Measurements from ENCODE around the gene ZNF189. TPM values are rescaled to one million over a fixed set of nuclear protein-coding genes. Genes with fewer than 3 reads are reported as not detected.
A peak's percentile ranks its signal among the peaks of the same experiment; 100 is the strongest.

The ZNF189 gene
- total and polyA plus RNA-seq, 11 donors, result 10.0 to 34.6 (median 19.3) TPM

- Histone ChIP-seq H3K9me3 (no peaks in the 10 kb centered on the region), H3K36me3 (no peaks in the 10 kb centered on the region), H3K27ac (no peak overlapping the region), H3K27me3 (no peaks in the 10 kb centered on the region), H3K4me3 (no peak overlapping the region), H3K4me1 (peaks cover 0 to 2% (median 0%) of the 10 kb centered on the region in 12 donors)
- TF ChIP-seq POLR2A (IDR thresholded peaks at IDR 0.05) (no peak), CTCF (IDR thresholded peaks at IDR 0.05) (peak in 3 of 12 donors; percentile 5 to 19 (median 12))
- ATAC-seq (no peak), DNase-seq (no peak)
- 21 to 33% (median 29%) methylated on average over 3 of the region's 3 CpGs for WGBS, 4 donors
- intact Hi-C loops (cut with DNase I), result no loop called here
Observed at GRCh38 chr9:101457003-101457402, 58.4 kb downstream of the ZNF189 start.

- DNase-seq (no peak), ATAC-seq (peak; percentile 47 to 85 (median 84))
- TF ChIP-seq CTCF (IDR thresholded peaks at IDR 0.05), result peak; percentile 53 to 79 (median 70)
- TF ChIP-seq POLR2A (IDR thresholded peaks at IDR 0.05), result no peak
- no peaks in the 10 kb centered on the region for H3K36me3 ChIP-seq
- no peaks in the 10 kb centered on the region for H3K9me3 ChIP-seq
- H3K4me3 ChIP-seq, result no peak overlapping the region
- 38 to 46% (median 41%) methylated on average over 9 of the region's 9 CpGs for WGBS, 4 donors
- peaks cover 0 to 2% (median 0%) of the 10 kb centered on the region in 12 donors for H3K4me1 ChIP-seq
- no peaks in the 10 kb centered on the region for H3K27me3 ChIP-seq
- intact Hi-C loops (cut with DNase I), result loop anchor here (1.0 to 2.0 kb wide), 3 partner anchors 68 to 72 kb away; no protein-coding TSS in a partner anchor
- H3K27ac ChIP-seq, result no peak overlapping the region
Observed at GRCh38 chr9:101458963-101459631, 60.4 kb downstream of the ZNF189 start.

Other genes starting within 250 kb of the ZNF189 start
- gene BAAT, start 13.8 kb upstream of the ZNF189 start, total RNA-seq, result under 1 TPM in 3 of 9 donors, not detected in 6; 0.17 to 0.32 (median 0.19) TPM
- gene BAAT, start 13.8 kb upstream of the ZNF189 start, polyA plus RNA-seq, result under 1 TPM; 0.03 to 0.08 TPM
- gene MRPL50, start 233 bp upstream of the ZNF189 start, total RNA-seq, result 10 to 100 TPM; 12.3 to 18.3 (median 15.6) TPM
- 10 to 100 TPM; 14.1 to 15.2 TPM for gene MRPL50, start 233 bp upstream of the ZNF189 start, polyA plus RNA-seq
- 1 to 10 TPM in 1 of 9 donors, under 1 TPM in 5, not detected in 3; 0.36 to 1.8 (median 0.52) TPM for gene ALDOB, start 36.9 kb downstream of the ZNF189 start, total RNA-seq
- gene ALDOB, start 36.9 kb downstream of the ZNF189 start, polyA plus RNA-seq, result under 1 TPM; 0.15 to 0.42 TPM
- 10 to 100 TPM; 23.0 to 63.7 (median 50.6) TPM for gene RNF20, start 135.0 kb downstream of the ZNF189 start, total RNA-seq
- 10 to 100 TPM; 14.1 to 22.6 TPM for gene RNF20, start 135.0 kb downstream of the ZNF189 start, polyA plus RNA-seq
- gene PPP3R2, start 196.1 kb downstream of the ZNF189 start, total RNA-seq, result not detected
- gene PPP3R2, start 196.1 kb downstream of the ZNF189 start, polyA plus RNA-seq, result not detected

Measured in heart left ventricle (tissue), 16 donors.